C4-2B (cell line): ENCODE measurements around the gene HK1.

ENCODE experiments used
- H3K27ac ChIP-seq: fragments of 450-650 bp; 2 replicates; pipeline ENCODE4 v1.5.1; 2017
- ZFX ChIP-seq: fragments of 450-650 bp; IDR thresholded peaks from 2 replicates; pipeline ENCODE4 v1.6.1; 2017
- TF ChIP-seq, protein P1 (sequence below): fragments of 450-650 bp; conservative IDR thresholded peaks from 2 replicates; pipeline ENCODE4 v1.5.1; 2017; ENCODE audit warnings: mild to moderate bottlenecking

HK1 gene

DNA sequence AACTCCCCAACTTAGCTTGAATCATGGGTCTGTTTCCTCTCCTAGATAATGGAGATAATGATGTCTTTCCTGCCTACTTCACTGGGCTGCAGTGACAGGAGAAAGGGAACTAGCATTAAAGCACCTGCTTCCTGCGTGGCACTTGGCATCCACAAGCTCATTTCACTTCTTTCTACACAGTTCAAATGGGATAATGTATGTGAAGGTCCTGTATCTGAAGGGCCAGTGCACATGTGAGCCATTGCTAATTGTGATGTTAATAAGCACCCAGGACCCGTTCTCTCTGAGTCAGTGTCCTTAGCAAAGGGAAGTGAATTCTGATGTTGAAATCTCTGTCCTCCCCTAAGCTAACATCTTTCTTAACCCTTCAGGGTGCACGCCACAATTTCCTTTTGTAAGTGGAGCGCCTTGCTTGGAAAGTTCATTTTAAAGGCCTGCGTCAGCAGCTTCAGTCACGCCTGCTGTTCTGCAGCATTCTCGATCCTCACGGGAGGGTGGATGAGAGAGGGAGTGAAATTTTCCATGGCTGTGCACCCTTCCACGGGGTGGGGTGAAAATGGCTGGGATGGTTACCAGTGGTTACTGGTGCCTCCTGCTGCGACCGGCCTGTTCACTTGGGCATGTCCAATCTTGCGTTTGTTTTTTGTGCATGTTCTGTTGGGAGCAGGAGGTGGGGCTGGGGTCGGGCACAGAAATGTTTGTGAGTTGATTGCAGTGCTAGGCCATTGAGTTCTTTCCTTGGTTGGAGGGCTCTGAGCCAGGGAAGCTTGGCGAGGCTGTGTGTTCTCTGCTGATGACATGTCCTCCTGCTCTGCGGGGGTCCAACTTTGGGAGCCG, 59.2 kb downstream of the HK1 start:
- TF ChIP-seq ZFX: no peak
- TF ChIP-seq, protein P1, sequence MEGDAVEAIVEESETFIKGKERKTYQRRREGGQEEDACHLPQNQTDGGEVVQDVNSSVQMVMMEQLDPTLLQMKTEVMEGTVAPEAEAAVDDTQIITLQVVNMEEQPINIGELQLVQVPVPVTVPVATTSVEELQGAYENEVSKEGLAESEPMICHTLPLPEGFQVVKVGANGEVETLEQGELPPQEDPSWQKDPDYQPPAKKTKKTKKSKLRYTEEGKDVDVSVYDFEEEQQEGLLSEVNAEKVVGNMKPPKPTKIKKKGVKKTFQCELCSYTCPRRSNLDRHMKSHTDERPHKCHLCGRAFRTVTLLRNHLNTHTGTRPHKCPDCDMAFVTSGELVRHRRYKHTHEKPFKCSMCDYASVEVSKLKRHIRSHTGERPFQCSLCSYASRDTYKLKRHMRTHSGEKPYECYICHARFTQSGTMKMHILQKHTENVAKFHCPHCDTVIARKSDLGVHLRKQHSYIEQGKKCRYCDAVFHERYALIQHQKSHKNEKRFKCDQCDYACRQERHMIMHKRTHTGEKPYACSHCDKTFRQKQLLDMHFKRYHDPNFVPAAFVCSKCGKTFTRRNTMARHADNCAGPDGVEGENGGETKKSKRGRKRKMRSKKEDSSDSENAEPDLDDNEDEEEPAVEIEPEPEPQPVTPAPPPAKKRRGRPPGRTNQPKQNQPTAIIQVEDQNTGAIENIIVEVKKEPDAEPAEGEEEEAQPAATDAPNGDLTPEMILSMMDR: no peak
- no peak overlapping the region for H3K27ac ChIP-seq

DNA sequence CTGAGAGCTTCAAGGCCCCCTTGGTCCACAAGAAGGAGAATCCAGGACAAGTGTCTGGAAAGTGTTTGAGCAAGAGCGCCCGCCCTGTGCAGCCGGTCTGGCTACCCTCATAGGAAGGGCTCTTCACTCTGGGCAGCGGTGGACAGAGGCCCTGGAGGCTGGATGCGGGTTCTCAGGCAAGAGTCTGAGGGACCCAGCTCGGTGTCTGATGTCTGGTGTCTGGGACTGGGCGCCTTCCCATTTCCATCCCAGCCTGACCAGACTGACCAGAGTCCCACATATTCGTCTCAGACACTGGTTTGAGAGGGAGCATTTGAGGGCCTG, 59.8 kb downstream of the HK1 start:
- H3K27ac ChIP-seq: no peak overlapping the region
- TF ChIP-seq ZFX: no peak
- TF ChIP-seq, protein P1: no peak

DNA sequence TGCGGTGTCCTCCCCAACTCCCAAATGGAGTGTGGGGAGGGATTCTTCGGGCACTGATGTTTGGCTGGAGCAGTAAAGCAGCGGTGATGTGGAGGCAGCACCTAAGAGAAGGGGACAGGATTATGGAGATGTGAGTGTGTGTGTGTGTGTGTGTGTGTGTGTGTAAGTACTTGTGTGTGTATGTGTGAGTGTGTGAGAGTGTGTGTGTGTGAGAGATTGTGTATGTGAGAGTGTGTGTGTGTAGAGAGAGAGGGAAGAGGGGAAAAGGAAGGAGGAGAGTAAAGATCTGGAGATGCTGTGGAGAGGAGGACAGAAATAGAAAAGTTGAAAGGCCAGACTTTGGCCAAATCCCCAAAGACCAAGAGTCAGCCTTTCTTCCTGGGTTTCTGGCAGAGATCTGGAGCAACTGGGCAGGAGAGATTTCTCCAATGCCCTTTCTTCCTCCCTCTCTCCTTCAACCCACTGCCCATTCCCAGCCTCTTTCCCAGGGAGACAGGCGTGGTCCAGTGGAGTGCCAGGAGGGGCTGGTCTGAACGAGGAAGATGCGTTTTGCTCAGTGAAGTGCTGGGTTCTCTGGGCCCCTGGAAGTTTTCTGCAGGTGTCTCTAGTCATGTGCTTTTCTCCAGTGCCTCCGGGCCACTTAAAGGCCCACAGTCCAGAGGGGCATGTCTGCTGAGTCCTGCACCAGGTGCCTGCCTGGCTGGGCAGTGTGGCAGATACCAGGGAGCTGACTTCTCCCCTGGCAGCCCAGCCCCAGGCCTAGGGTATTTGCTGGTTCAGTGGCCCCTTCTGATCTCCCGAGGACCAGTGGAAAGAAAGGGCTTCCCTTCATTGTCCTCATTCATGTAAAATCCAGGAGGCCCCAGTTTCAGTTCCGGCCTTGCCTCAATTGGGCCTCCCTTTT, 60.5 kb downstream of the HK1 start:
- H3K27ac ChIP-seq: no peak overlapping the region

DNA sequence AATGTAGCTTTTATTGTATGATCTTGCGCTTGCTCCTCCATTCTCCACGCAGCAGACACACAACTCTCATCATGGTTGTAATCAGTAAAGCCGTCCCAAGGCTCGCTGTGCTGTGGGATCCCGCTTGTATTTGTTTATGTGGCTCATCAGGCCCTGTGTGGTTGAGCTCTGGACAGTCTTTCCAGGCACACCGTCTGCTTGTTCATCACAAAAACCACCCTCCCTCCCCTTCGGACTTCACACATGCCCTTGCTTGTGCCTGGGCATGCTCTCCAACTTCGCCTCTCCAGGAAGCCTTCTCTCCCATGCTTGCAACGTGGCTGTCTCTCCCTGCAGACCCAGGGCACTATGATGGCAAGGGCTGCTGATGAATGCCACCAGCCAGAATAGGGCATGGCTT, 62.4 kb downstream of the HK1 start:
- no peak overlapping the region for H3K27ac ChIP-seq
- TF ChIP-seq ZFX: no peak
- TF ChIP-seq, protein P1: no peak

More for the DNA sequence above, 60.5 kb downstream of the HK1 start:
- no peak for TF ChIP-seq ZFX
- TF ChIP-seq, protein P1: no peak

DNA sequence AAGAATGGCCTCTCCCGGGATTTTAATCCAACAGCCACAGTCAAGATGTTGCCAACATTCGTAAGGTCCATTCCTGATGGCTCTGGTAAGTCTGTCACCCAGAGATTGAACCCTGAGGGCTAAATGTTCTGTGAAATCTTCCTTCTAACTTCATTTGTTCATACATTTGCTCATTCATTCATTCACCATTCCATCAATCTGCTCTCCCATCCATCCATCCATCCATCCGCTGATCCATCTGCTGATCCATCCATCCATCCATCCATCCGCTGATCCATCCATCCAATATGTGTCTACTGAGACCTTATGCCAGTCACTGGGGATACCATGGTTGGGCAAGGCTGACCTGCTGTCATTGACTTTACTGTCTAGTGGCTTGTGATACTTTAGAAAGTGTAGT, 65.6 kb downstream of the HK1 start:
- TF ChIP-seq, protein P1: no peak
- no peak for TF ChIP-seq ZFX
- H3K27ac ChIP-seq: no peak overlapping the region

DNA sequence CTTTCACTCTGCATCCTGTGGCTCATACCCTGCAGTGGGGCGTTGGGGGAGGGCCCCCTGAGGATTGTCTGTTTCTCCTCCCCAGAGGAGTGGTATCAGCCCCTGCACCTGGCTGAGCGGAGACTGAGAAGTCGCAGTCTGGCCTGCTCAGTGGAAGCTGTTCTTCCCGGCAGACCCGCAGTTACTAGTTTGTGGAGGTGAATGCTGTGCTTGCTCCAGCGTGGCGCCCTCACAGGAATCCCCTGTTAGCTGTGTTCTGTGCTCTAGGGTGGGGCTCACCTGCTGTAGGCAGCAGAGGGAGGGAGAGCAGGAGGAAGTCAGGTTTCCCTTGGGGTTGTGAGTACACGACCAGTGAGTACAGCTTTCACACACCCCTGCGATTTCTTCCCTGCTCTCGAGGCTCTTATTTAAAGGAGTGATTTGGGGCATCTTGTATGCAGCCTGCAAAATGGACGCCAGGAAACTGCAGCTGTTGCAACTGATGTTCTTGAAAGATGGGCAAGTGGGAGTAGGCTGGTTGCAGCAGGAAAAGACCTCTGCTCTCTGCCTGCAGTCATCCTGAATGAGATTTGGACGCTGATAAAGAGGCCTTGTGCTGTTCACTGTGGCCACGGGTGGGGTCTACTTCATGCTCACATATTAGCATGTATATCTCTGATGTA, 66.4 kb downstream of the HK1 start:
- TF ChIP-seq, protein P1: no peak
- no peak for TF ChIP-seq ZFX
- no peak overlapping the region for H3K27ac ChIP-seq

DNA sequence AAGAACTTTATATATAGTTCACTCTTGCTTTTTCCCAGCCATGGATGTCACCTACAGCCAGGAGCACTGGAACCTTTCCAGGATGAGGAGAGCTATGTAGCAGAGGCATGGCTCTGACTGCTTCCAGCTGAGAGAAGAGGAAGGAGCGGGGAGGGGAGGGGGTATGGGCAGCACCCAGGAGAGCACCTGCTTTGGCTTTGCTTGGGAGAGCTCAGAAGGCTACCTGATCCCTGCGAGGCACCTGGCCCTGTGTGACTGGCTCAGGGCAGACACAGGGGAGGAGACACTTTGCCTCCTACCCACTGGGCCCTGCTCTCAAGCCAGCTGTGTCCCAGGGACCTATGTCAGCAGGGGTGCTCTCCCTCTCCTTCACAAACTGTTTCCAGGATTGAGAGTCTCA, 67.1 kb downstream of the HK1 start:
- no peak overlapping the region for H3K27ac ChIP-seq
- no peak for TF ChIP-seq ZFX
- TF ChIP-seq, protein P1: no peak
